ENCODE data around the gene DNASE2B.

DNA sequence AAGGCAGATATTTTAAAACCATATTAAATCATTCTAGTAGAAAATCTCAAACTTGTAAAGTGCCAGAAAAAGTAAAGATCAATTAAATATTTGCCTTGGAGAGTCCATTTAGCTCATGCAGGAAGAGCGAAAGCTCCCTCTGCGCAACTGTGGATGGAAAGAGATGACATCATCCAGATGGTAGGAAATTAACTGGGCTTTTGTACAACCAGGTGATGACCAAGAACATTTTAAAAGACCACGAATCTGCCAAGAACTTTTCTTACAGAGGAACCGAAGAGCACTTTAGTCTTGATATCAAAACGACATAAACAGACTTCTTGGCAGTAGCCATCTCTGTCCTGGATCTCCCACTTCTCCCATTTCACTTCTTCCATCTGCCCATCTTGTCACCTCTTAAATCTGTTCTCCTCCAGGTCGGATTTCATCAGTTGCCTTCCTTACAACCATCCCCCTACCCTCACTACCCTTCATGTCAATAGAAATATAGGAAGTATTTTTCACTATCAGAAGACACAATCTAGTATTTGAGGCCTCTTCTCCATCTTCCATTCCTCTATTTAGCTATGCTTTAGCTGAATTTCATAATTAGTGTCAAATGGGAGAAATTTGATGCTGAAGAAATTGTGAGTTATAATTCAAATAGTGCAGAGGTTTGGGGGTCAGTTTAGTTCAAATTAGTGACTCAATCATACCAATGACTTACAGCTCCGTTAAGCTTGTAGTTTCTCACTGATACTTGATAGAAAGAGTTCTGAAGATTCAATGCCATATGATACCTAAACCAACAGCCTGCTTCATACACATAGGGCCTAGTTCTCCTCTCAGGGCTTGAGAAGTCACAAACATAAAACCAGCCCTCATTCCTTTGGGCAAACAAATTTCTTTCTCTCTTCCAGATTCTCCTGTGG lies 22.0 kb upstream of the DNASE2B start:
- TF ChIP-seq CTCF (IDR thresholded peaks at IDR 0.05) (no peak), POLR2AphosphoS5 (IDR thresholded peaks at IDR 0.05) (no peak), POLR2A (IDR thresholded peaks at IDR 0.05) (no peak), EP300 (IDR thresholded peaks at IDR 0.05) (no peak)

All from stomach (tissue), 4 donors.